WERI-Rb-1 (cell line): ENCODE data around the gene PLLP.

Experiments used
- DNase-seq: peaks from one replicate; pipeline ENCODE4 v3.0.0-alpha.2; 2020
- H3K27ac ChIP-seq: fragments of 250-450 bp; sonication (Bioruptor Pico); 2 replicates; pipeline ENCODE4 v1.5.1; 2020; ENCODE audit warnings: mild to moderate bottlenecking, moderate library complexity
- H3K27me3 ChIP-seq: fragments of 250-450 bp; sonication (Bioruptor Pico); 2 replicates; pipeline ENCODE4 v1.5.1; 2021; ENCODE audit warnings: mild to moderate bottlenecking, low read depth, moderate library complexity; ENCODE audit not compliant: insufficient read depth, severe bottlenecking
- H3K36me3 ChIP-seq: fragments of 250-450 bp; sonication (Bioruptor Pico); 2 replicates; pipeline ENCODE4 v1.5.1; 2020; ENCODE audit warnings: mild to moderate bottlenecking, moderate library complexity
- H3K4me3 ChIP-seq: 2 replicates; pipeline ENCODE4 v1.5.1; 2011; ENCODE audit warnings: low read depth, mild to moderate bottlenecking, control low read depth, low read length
- H3K9me3 ChIP-seq: fragments of 250-450 bp; sonication (Bioruptor Pico); 2 replicates; pipeline ENCODE4 v1.5.1; 2021; ENCODE audit warnings: mild to moderate bottlenecking, moderate library complexity; ENCODE audit not compliant: severe bottlenecking
- CTCF ChIP-seq: IDR thresholded peaks from 2 replicates; pipeline ENCODE4 v1.5.1; 2011; ENCODE audit warnings: low read depth, mild to moderate bottlenecking, control low read depth, inconsistent platforms, low read length

PLLP gene

GRCh38 chr16:57264950-57265371 is 19.5 kb downstream of the PLLP start:
- no peaks in the 10 kb centered on the region for H3K9me3 ChIP-seq
- DNase-seq: no peak
- H3K27me3 ChIP-seq: no peaks in the 10 kb centered on the region
- no peak for TF ChIP-seq CTCF
- H3K27ac ChIP-seq: no peak overlapping the region
- H3K36me3 ChIP-seq: no peaks in the 10 kb centered on the region
- no peak overlapping the region for H3K4me3 ChIP-seq

DNA sequence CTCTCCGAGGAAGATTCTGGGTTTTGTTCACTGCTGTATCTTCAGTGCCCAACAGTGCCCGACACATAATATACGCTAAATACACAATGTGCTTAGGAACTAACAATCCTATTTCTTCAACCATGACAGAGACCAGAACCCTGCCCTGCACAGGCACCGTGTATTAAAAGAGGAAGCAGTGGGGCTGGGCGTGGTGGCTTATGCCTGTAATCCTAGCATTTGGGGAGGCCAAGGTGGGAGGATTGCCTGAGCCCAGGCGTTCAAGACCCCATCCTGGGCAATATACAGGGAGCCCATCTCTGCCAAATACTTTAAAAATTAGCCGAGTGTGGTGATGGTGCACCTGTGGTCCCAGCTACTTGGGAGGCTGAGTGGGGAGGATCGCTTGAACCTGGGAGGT is 20.1 kb downstream of the PLLP start:
- Histone ChIP-seq H3K36me3 (no peaks in the 10 kb centered on the region), H3K27me3 (no peaks in the 10 kb centered on the region), H3K4me3 (no peak overlapping the region), H3K27ac (no peak overlapping the region), H3K9me3 (no peaks in the 10 kb centered on the region)
- DNase-seq: no peak
- TF ChIP-seq CTCF: no peak

DNA sequence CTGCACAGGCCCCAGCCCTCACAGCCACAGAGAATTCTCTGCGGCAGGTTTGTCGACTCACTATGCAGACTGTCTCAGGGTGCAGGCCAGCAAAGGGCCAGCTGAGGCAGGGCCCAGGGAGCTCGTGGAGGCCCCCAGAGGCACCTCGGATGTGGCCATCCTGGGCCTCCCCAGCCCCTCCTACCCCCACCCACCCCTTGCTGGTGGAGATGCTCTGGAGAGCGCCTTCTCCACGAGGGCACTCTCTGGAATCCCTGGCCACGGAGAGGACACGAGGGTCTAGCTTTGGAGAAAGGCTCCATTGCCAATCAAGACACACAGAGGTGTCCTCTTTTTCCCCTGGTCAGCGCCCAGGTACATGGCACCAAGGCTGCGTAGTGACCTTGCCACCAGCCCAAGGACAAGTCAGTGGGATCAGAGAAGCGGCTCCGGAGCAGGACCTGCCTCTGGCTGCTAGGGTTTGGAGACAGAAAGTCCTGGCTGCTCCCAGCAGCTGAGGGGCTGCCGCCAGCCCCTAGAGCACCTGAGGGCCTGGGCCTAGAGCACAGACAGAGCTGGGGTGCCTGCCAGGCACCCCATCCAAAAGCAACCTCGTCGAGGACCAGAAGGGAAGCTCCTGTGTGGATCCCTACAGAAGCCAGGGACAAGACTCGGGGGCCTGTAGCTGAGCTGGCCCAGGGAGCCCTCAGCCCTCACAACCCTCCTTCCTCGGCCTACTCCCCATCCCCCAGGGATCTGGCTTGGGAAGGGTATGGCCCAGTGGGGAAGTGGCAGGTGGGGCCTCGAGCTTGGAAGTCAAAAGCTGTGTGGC is 20.7 kb downstream of the PLLP start:
- Histone ChIP-seq H3K27ac (no peak overlapping the region), H3K4me3 (no peak overlapping the region), H3K27me3 (no peaks in the 10 kb centered on the region), H3K9me3 (no peaks in the 10 kb centered on the region), H3K36me3 (no peaks in the 10 kb centered on the region)
- TF ChIP-seq CTCF: no peak
- DNase-seq: no peak

- no peak for DNase-seq
- Histone ChIP-seq H3K9me3 (no peaks in the 10 kb centered on the region), H3K4me3 (no peak overlapping the region), H3K27ac (no peak overlapping the region), H3K27me3 (no peaks in the 10 kb centered on the region), H3K36me3 (no peaks in the 10 kb centered on the region)
- TF ChIP-seq CTCF: no peak
Measured at GRCh38 chr16:57262841-57263540, 21.5 kb downstream of the PLLP start.

DNA sequence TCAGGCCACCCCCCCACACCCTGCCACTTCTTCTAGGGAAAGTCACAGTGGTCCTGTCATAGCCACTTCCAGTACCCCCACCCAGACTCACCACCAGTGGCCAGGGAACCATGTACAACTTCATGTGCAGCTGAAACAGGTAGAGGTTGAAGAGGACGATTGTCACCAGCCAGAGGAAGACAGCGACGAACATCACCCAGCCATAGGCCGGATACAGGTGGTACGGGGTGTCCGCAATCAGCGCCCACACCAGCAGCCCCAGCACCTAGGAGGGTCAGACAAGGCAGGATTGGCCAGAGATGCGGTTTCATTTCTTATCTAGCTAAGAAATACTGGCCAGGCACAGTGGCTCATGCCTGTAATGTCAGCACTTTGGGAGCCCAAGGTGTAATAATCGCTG is 22.7 kb downstream of the PLLP start:
- H3K27ac ChIP-seq: no peak overlapping the region
- H3K4me3 ChIP-seq: no peak overlapping the region
- H3K27me3 ChIP-seq: no peaks in the 10 kb centered on the region
- no peaks in the 10 kb centered on the region for H3K36me3 ChIP-seq
- H3K9me3 ChIP-seq: no peaks in the 10 kb centered on the region
- TF ChIP-seq CTCF: no peak
- no peak for DNase-seq
